ENCODE results near the gene CHTF18.
"Not testable (repeated sequence)": the region's sequence is repeated elsewhere in the genome, so short reads cannot be mapped to it uniquely, and the experiment has no call there.

The CHTF18 gene

DNA sequence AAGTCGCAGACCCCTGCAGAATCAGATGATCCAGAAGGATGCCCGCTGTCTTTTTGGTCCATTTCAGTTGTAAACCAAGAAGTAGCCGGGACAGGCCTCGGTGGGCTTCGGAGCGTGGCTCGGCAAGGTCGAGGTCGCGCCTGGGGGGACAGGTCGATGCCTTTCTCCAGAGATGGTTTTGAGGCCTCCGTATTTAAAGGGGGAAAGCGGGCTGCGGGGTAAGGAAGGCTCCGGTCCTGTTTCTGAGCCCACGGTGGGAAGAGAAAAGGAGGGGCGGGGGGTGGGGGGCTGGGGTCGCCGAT is 19.6 kb downstream of the CHTF18 start:
- no peak for DNase-seq (ENCODE audit: low read depth)

DNA sequence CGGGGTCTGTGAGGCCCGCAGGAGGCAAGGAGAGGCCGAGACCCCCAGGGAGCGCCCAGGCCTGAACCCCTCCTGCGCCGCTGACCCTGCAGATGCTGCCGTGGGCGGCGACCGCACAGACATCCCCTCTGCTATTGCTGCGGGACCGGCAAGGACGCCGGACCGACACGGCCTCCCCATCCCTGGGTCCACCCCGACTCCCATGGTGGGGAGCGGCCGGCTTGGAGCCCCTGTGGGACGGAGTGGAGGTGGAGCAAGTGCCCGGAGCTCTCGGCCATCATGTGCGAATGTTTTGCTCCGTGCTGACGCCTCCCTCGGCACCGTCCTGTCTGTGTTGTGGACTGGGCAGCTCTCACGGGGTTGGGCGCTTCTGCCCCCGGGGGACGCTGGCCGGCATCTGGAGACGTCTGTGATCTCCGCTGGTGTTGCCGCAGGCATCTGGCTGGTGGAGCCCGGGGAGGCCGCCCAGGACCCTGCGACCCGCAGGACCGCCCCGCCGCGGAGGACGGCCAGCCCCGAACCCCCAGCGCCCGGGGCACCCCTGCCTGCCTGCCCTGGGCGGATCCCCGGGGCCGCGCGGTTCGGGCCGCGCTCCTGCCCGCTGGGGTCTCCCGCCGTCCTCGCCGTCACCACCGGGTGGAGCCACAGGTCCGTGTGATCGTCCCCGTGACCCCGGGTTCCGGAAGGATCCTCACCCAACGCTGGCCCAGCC is 24.9 kb downstream of the CHTF18 start:
- DNase-seq (ENCODE audit: low read depth) = no peak

DNA sequence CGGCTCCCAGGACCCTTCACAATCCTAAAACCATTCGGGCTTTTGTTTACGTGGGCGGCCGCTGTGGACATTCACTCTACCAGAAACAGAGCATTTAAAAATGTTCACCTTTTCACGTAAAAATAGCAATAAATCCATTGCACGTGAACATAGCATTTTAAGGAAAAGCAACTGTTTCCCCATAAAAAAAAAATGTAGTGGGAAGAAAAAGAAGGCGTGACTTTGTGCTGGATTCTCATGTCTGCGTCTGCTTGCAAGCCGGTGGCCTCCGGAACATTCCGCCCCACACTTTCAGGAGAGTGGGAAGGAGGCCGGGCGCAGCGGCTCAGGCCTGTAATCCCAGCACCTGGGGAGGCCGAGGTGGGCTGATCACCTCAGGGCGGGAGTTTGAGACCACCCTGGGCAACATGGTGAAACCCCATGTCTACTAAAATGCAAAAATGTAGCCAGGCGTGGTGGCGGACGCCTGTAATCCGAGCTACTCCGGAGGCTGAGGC is 25.5 kb downstream of the CHTF18 start:
- no peak for DNase-seq (ENCODE audit: low read depth)

- no peak for DNase-seq (ENCODE audit: low read depth)
Measured at GRCh38 chr16:814974-815373, 26.6 kb downstream of the CHTF18 start.

DNA sequence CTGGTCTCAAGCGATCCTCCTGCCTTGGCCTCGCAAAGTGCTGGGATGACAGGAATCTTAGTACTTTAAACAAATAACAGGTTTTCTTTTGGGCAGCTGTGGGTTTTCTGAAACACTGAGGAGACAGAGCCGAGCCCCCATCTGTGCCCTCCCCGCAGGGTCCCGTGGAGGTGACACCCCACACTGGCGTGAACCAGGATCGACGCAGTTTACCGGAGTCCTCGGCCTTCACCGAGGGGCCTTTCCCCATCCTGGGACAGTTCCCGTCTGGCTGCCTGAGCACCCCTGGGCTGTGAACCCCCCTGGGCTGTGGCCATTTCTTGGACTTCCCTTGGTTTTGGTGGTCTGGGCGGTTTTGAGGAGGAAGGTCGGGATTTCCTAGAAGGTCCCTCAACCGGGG is 27.4 kb downstream of the CHTF18 start:
- no peak for DNase-seq (ENCODE audit: low read depth)

GRCh38 chr16:817001-817906 is 28.8 kb downstream of the CHTF18 start:
- no peak for DNase-seq (ENCODE audit: low read depth)

- DNase-seq (ENCODE audit: low read depth) = no peak
Measured at GRCh38 chr16:818132-818531, 29.7 kb downstream of the CHTF18 start.

DNA sequence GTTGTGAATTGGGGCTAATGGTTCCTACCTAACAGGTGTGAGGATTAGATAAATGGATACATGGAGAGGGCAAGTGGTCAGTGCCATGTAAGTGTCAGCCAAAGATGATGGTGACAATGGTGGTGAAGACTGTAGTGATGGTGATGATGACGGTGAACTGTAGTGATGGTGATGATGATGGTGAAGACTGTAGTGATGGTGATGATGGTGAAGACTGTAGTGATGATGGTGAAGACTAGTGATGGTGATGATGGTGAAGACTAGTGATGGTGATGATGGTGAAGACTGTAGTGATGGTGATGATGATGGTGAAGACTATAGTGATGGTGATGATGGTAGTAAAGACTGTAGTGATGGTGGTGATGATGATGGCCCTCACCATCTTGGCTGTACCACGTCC is 30.2 kb downstream of the CHTF18 start:
- DNase-seq (ENCODE audit: low read depth) = no peak

DNA sequence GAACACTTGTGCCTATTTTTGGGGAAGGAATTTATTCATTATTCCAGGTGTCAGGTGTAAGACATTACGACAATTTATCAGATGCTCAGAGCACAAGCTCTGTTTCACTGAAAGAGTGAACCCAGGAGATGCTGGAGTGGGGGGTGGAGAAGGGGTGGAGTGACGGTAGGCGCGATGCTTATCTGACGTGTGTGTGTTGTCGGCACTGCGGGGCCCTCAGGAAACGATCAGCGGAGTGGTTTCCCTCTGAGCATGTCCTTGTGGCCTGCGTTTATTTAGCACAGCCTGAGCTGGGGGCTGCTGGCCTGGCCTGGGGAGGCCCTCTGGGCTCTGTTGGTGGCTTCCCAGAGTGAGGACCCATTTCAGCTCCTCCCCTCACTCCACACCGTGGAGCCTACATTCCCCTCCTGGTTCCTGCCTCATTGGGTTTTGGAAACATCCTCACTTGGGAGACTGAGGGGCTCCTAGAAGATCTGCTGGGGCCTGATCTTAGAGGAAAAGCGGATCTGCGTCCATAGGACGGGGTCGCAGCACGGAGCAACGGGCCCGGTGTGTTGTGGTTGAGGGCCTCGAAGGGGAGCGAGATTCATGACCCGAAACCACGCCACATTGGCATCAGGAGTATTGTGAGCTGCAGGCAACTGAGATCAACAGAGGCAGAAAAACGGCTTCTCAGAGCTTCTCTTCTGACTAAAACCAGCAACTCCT is 31.1 kb downstream of the CHTF18 start:
- DNase-seq (ENCODE audit: low read depth) = no peak

DNA sequence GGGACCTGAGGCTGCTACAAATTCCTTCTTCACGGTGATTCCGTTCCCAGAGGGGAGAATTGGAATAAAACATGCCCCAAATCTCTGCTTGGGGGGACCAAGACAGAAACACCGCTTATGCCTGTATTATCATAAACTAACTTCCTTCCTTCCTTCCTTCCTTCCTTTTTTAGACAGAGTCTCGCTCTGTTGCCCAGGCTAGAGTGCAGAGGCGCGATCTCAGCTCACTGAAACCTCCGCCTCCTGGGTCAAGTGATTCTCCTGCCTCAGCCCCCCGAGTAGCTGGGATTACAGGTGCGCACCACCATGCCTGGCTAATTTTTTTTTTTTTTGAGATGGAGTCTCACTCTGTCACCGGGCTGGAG is 31.6 kb downstream of the CHTF18 start:
- not testable (repeated sequence) for DNase-seq (ENCODE audit: low read depth)

- DNase-seq (ENCODE audit: low read depth) = no peak
Measured at GRCh38 chr16:820748-821147, 32.3 kb downstream of the CHTF18 start.

DNA sequence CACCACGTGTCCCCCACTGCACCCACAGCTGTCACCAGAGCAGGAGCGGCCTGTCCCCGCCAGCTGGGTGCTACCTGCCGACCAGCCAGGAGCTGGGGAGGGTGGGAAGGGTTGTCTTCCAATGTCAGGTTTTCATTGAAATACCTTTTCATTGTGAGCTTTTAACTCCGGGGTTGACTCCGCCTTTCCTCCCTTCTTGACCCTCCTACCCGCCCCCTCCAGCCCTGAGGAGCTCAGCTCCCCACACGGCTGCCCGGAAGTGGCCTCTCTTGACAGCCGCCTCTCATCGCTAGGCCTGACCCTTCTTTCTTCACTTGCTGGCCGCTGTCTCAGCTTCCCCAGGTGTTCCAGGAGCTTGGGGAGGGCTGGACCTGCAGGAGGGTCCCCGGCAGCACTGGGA is 33.3 kb downstream of the CHTF18 start:
- DNase-seq (ENCODE audit: low read depth) = no peak

GRCh38 chr16:822174-822908 is 33.9 kb downstream of the CHTF18 start:
- DNase-seq (ENCODE audit: low read depth) = no peak

GRCh38 chr16:822909-823297 is 34.5 kb downstream of the CHTF18 start:
- DNase-seq (ENCODE audit: low read depth) = no peak

DNA sequence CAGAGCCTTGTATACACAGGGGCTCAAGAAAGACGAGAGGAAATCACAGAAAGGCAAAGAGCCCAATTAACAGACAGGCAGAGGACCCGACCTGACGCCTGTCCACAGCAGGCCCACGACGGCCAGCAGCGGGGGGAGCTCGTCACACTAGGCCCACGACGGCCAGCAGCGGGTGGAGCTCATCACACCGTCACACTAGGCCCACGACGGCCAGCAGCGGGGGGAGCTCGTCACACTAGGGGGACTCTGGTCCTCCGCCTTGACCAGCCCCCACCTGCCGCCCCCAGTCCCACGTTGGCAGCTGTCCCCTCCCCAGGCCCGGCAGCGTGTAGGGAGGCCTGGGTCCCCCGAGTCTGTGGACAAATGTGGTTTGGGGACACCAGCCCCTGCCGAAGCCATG is 35.8 kb downstream of the CHTF18 start:
- no peak for DNase-seq (ENCODE audit: low read depth)

GRCh38 chr16:824601-825000 is 36.2 kb downstream of the CHTF18 start:
- DNase-seq (ENCODE audit: low read depth) = no peak

- no peak for DNase-seq (ENCODE audit: low read depth)
Measured at GRCh38 chr16:825341-826061, 37.1 kb downstream of the CHTF18 start.

- DNase-seq (ENCODE audit: low read depth) = no peak
Measured at GRCh38 chr16:827513-827912, 39.1 kb downstream of the CHTF18 start.

GRCh38 chr16:828891-829290 is 40.5 kb downstream of the CHTF18 start:
- no peak for DNase-seq (ENCODE audit: low read depth)

- no peak for DNase-seq (ENCODE audit: low read depth)
Measured at GRCh38 chr16:830107-830870, 41.9 kb downstream of the CHTF18 start.
